Peyer's patch (tissue), 4 donors: ENCODE results near the gene SLC16A4. TPM values are rescaled to one million over a fixed set of nuclear protein-coding genes. Genes with fewer than 3 reads are reported as not detected.

Experiments used
- DNase-seq, 3 donors: peaks; one replicate each; pipeline ENCODE4 v3.0.0-alpha.2; 2017 to 2019
- H3K27ac ChIP-seq, 4 donors: fragments of 200-600 bp; sonication (generic); one replicate each; pipeline ENCODE4 v1.5.1; 2016 to 2019
- H3K27me3 ChIP-seq, 2 donors: fragments of 200-600 bp; sonication (generic); one replicate each; pipeline ENCODE4 v1.5.1; 2019
- H3K36me3 ChIP-seq, 3 donors: fragments of 200-600 bp; sonication (generic); one replicate each; pipeline ENCODE4 v1.5.1; 2016 to 2019
- H3K4me1 ChIP-seq, 4 donors: fragments of 200-600 bp; sonication (generic); one replicate each; pipeline ENCODE4 v1.5.1; 2016 to 2019
- H3K4me3 ChIP-seq, 4 donors: fragments of 200-600 bp; sonication (generic); 1 replicate in 3 of 4; 2 replicates in 1 of 4; pipeline ENCODE4 v1.5.1; 2016 to 2019; ENCODE audit warnings: mild to moderate bottlenecking in 1 of 4
- H3K9me3 ChIP-seq, 4 donors: fragments of 200-600 bp; sonication (generic); one replicate each; pipeline ENCODE4 v1.5.1; 2016 to 2019; ENCODE audit warnings: mild to moderate bottlenecking in 1 of 4
- CTCF ChIP-seq, 6 experiments: fragments of 450-650 bp in 4 of 6; fragments of 200-600 bp in 2 of 6; sonication (generic) in 1 of 6; IDR thresholded peaks; one replicate each; pipeline ENCODE4 v1.5.1; 2017 to 2019; ENCODE audit warnings: antibody characterized with exemption in 6 of 6, mild to moderate bottlenecking in 3 of 6, moderate library complexity in 1 of 6
- POLR2A ChIP-seq, 2 donors: fragments of 450-650 bp; IDR thresholded peaks; one replicate each; pipeline ENCODE4 v1.5.1; 2017; ENCODE audit warnings: antibody characterized with exemption in 2 of 2, mild to moderate bottlenecking in 2 of 2, moderate library complexity in 2 of 2
- total RNA-seq, 4 donors: library from RNA; depleted of rRNA; stranded (reverse); fragments of >200 nt; gene quantifications; one replicate each; pipeline ENCODE4 v1.1.0, GENCODE V29; 2016

SLC16A4 gene
- total RNA-seq, 4 donors from 2014 or later = 10.1 to 26.1 (median 13.0) TPM

GRCh38 chr1:110433803-110434202 lies 43.0 kb upstream of the SLC16A4 start:
- H3K9me3 ChIP-seq = no peaks in the 10 kb centered on the region
- no peak for DNase-seq
- no peaks in the 10 kb centered on the region for H3K4me1 ChIP-seq
- H3K4me3 ChIP-seq = no peak overlapping the region
- H3K27ac ChIP-seq = no peak overlapping the region
- no peaks in the 10 kb centered on the region for H3K27me3 ChIP-seq
- H3K36me3 ChIP-seq = no peaks in the 10 kb centered on the region
- no peak for TF ChIP-seq POLR2A (IDR thresholded peaks at IDR 0.05)
- TF ChIP-seq CTCF (IDR thresholded peaks at IDR 0.05) = peak in 1 of 6 experiments; percentile 12

GRCh38 chr1:110433213-110433612 lies 42.4 kb upstream of the SLC16A4 start:
- Histone ChIP-seq H3K4me1 (no peaks in the 10 kb centered on the region), H3K27ac (no peak overlapping the region), H3K9me3 (no peaks in the 10 kb centered on the region), H3K4me3 (no peak overlapping the region), H3K27me3 (no peaks in the 10 kb centered on the region), H3K36me3 (no peaks in the 10 kb centered on the region)
- DNase-seq = no peak
- TF ChIP-seq POLR2A (IDR thresholded peaks at IDR 0.05) (no peak), CTCF (IDR thresholded peaks at IDR 0.05) (no peak)

GRCh38 chr1:110430901-110431300 lies 40.1 kb upstream of the SLC16A4 start:
- Histone ChIP-seq H3K36me3 (no peaks in the 10 kb centered on the region), H3K27me3 (no peaks in the 10 kb centered on the region), H3K4me3 (no peak overlapping the region), H3K9me3 (no peaks in the 10 kb centered on the region), H3K4me1 (no peaks in the 10 kb centered on the region), H3K27ac (no peak overlapping the region)
- DNase-seq = no peak
- no peak for TF ChIP-seq CTCF (IDR thresholded peaks at IDR 0.05)
- TF ChIP-seq POLR2A (IDR thresholded peaks at IDR 0.05) = no peak

- H3K27ac ChIP-seq = no peak overlapping the region
- DNase-seq = no peak
- TF ChIP-seq POLR2A (IDR thresholded peaks at IDR 0.05) (no peak), CTCF (IDR thresholded peaks at IDR 0.05) (no peak)
- no peaks in the 10 kb centered on the region for H3K36me3 ChIP-seq
- H3K4me3 ChIP-seq = no peak overlapping the region
- no peaks in the 10 kb centered on the region for H3K9me3 ChIP-seq
- H3K4me1 ChIP-seq = no peaks in the 10 kb centered on the region
- no peaks in the 10 kb centered on the region for H3K27me3 ChIP-seq
These were observed 39.5 kb upstream of the SLC16A4 start for GRCh38 chr1:110430366-110430765.

GRCh38 chr1:110428946-110429345 lies 38.1 kb upstream of the SLC16A4 start:
- H3K9me3 ChIP-seq = no peaks in the 10 kb centered on the region
- no peaks in the 10 kb centered on the region for H3K27me3 ChIP-seq
- no peaks in the 10 kb centered on the region for H3K4me1 ChIP-seq
- TF ChIP-seq POLR2A (IDR thresholded peaks at IDR 0.05) (no peak), CTCF (IDR thresholded peaks at IDR 0.05) (no peak)
- no peak for DNase-seq
- H3K27ac ChIP-seq = no peak overlapping the region
- H3K36me3 ChIP-seq = no peaks in the 10 kb centered on the region
- H3K4me3 ChIP-seq = no peak overlapping the region

GRCh38 chr1:110426854-110427253 lies 36.0 kb upstream of the SLC16A4 start:
- Histone ChIP-seq H3K9me3 (no peaks in the 10 kb centered on the region), H3K4me1 (no peaks in the 10 kb centered on the region), H3K27ac (no peak overlapping the region), H3K4me3 (no peak overlapping the region), H3K27me3 (no peaks in the 10 kb centered on the region), H3K36me3 (no peaks in the 10 kb centered on the region)
- no peak for TF ChIP-seq CTCF (IDR thresholded peaks at IDR 0.05)
- no peak for TF ChIP-seq POLR2A (IDR thresholded peaks at IDR 0.05)
- no peak for DNase-seq
